MM.1S (cell line): ENCODE measurements around the gene FTL.

ENCODE experiments used
- DNase-seq: peaks from one replicate; pipeline ENCODE4 v3.0.0-alpha.2; 2015
- H2AFZ ChIP-seq: fragments of 300-600 bp; sonication (generic); 2 replicates; pipeline ENCODE4 v1.6.0; 2016; ENCODE audit warnings: antibody characterized with exemption, low read length
- H3F3A ChIP-seq: fragments of 300-600 bp; sonication (generic); 2 replicates; pipeline ENCODE4 v1.6.1; 2016; ENCODE audit warnings: mild to moderate bottlenecking, antibody characterized with exemption, low read length, moderate library complexity, mixed read lengths; ENCODE audit not compliant: insufficient read depth
- H3K27ac ChIP-seq: fragments of 300-600 bp; sonication (generic); 2 replicates; pipeline ENCODE4 v1.5.1; 2016; ENCODE audit warnings: mild to moderate bottlenecking, low read length
- H3K27me3 ChIP-seq: fragments of 300-600 bp; sonication (generic); replicated peaks from 2 replicates; pipeline ENCODE4 v1.6.0; 2016; ENCODE audit warnings: low read length; ENCODE audit not compliant: insufficient read depth
- H3K36me3 ChIP-seq: fragments of 300-600 bp; sonication (generic); replicated peaks from 2 replicates; pipeline ENCODE4 v1.6.1; 2016; ENCODE audit warnings: mild to moderate bottlenecking, low read length, mixed read lengths; ENCODE audit not compliant: insufficient read depth
- H3K4me1 ChIP-seq: fragments of 300-600 bp; sonication (generic); 2 replicates; pipeline ENCODE4 v1.6.1; 2016; ENCODE audit warnings: low read length, mixed read lengths
- H3K4me2 ChIP-seq: fragments of 300-600 bp; sonication (generic); 2 replicates; pipeline ENCODE4 v1.6.0; 2016; ENCODE audit warnings: low read depth, low read length
- H3K4me3 ChIP-seq: fragments of 300-600 bp; sonication (generic); 2 replicates; pipeline ENCODE4 v1.5.1; 2016; ENCODE audit warnings: low read length, mixed read lengths
- H3K79me2 ChIP-seq: fragments of 300-600 bp; sonication (generic); 2 replicates; pipeline ENCODE4 v1.6.1; 2016; ENCODE audit warnings: mixed run types, low read length, mixed read lengths
- H3K9ac ChIP-seq: fragments of 300-600 bp; sonication (generic); 2 replicates; pipeline ENCODE4 v1.6.1; 2016; ENCODE audit warnings: low read length, mixed read lengths
- H3K9me2 ChIP-seq: fragments of 300-600 bp; sonication (generic); replicated peaks from 2 replicates; pipeline ENCODE4 v1.6.1; 2016; ENCODE audit warnings: mild to moderate bottlenecking, low read length, mixed read lengths; ENCODE audit not compliant: insufficient read depth
- H3K9me3 ChIP-seq: fragments of 300-600 bp; sonication (generic); replicated peaks from 2 replicates; pipeline ENCODE4 v1.6.1; 2016; ENCODE audit warnings: mild to moderate bottlenecking, low read length, mixed read lengths; ENCODE audit not compliant: insufficient read depth
- H4K20me1 ChIP-seq: fragments of 300-600 bp; sonication (generic); 2 replicates; pipeline ENCODE4 v1.6.1; 2016; ENCODE audit warnings: mild to moderate bottlenecking, low read length, moderate library complexity, mixed read lengths; ENCODE audit not compliant: insufficient read depth
- EZH2 ChIP-seq: fragments of 300-600 bp; sonication (generic); optimal IDR thresholded peaks from 2 replicates; pipeline ENCODE3; 2017; ENCODE audit warnings: low read depth, mild to moderate bottlenecking, antibody characterized with exemption, low read length, mixed read lengths
- EZH2phosphoT487 ChIP-seq: fragments of 300-600 bp; sonication (generic); IDR thresholded peaks from 2 replicates; pipeline ENCODE4 v1.6.1; 2018; ENCODE audit warnings: antibody characterized with exemption, low read length
- TF ChIP-seq, protein P1 (sequence below): fragments of 300-600 bp; sonication (generic); IDR thresholded peaks from 2 replicates; pipeline ENCODE4 v1.5.1; 2016; ENCODE audit warnings: antibody characterized with exemption, low read length, mixed read lengths

FTL gene

DNA sequence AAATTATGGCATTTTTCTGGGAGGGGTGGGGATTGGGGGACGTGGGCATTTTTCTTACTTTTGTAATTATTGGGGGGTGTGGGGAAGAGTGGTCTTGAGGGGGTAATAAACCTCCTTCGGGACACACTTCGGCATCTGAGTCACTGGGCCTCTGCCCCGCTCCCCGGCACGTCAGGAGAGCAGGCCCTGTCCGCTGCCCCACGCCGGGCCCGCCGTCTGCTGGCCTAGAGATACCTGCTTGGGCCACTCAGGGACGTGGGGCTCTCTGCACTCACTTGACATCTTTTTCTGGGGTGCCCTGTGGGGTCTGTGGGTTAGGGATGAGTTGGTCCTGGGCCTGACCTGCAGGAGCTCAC is 3.5 kb upstream of the FTL start:
- no peak overlapping the region; the same call in 1 of the 2 replicates for H3K27ac ChIP-seq
- H3K27me3 ChIP-seq: no peaks in the 10 kb centered on the region
- no peaks in the 10 kb centered on the region for H3K9me3 ChIP-seq
- no peaks in the 10 kb centered on the region for H4K20me1 ChIP-seq
- no peaks in the 10 kb centered on the region for H3K9me2 ChIP-seq
- H3K36me3 ChIP-seq: no peaks in the 10 kb centered on the region
- no peak overlapping the region for H3K4me2 ChIP-seq
- peaks cover 33% of the 10 kb centered on the region for H3F3A ChIP-seq
- no peak overlapping the region for H2AFZ ChIP-seq
- H3K4me1 ChIP-seq: peaks cover 26% of the 10 kb centered on the region
- no peak overlapping the region for H3K4me3 ChIP-seq
- H3K79me2 ChIP-seq: peaks cover 19% of the 10 kb centered on the region
- no peak overlapping the region for H3K9ac ChIP-seq
- no peak for DNase-seq
- TF ChIP-seq EZH2phosphoT487: no peak
- no peak for TF ChIP-seq EZH2
- TF ChIP-seq, protein P1, sequence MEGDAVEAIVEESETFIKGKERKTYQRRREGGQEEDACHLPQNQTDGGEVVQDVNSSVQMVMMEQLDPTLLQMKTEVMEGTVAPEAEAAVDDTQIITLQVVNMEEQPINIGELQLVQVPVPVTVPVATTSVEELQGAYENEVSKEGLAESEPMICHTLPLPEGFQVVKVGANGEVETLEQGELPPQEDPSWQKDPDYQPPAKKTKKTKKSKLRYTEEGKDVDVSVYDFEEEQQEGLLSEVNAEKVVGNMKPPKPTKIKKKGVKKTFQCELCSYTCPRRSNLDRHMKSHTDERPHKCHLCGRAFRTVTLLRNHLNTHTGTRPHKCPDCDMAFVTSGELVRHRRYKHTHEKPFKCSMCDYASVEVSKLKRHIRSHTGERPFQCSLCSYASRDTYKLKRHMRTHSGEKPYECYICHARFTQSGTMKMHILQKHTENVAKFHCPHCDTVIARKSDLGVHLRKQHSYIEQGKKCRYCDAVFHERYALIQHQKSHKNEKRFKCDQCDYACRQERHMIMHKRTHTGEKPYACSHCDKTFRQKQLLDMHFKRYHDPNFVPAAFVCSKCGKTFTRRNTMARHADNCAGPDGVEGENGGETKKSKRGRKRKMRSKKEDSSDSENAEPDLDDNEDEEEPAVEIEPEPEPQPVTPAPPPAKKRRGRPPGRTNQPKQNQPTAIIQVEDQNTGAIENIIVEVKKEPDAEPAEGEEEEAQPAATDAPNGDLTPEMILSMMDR: no peak

DNA sequence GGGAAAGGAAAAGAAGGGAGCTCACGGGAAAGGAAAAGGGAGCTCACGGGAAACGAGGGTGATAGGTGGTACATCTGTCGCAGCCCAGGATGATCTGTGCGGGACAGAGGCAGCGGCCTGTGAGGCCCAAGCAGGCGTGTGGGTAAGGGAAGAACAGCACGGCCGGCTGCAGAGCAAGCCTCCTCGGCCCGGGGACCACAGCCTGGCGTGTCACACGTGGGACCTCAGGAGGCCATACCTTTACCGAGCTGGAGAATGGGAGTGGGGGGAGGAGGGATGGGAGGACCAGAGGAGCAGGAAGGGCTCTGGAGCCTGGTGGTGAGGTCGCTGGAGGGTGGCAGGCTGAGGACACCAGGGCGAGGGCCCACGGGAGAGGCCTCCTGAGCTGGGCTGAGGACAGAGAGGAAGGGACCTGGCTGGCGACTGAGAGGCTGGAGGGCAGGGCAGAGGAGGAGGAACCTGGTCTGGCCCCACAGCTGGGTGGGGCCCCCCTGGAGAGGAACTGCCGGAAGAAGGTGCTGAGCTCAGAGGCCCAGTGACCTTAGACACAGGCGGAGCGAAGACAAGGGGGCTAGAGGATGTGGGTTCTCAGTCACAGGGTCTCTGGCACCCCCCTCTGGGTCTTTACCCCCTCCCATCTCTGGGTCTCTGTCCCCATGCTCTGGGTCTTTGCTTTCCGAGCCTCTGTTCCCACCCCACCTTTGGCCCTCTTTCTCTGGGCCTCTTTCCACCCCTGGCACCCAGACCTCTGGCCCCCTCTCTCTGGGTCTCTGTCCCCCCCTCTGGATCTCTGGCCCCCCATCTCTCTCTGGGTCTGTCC is 2.9 kb upstream of the FTL start:
- H4K20me1 ChIP-seq: no peaks in the 10 kb centered on the region
- H3K4me2 ChIP-seq: peak overlapping the region; percentile 44; the same call in 1 of the 2 replicates
- H3K4me1 ChIP-seq: peaks cover 30% of the 10 kb centered on the region
- 0 out of 2 replicates have a peak overlapping the region, but pooled peaks have one; percentile 7 for H2AFZ ChIP-seq
- peaks cover 39% of the 10 kb centered on the region for H3F3A ChIP-seq
- H3K79me2 ChIP-seq: peaks cover 21% of the 10 kb centered on the region
- peak overlapping the region; percentile 7; the same call in 1 of the 2 replicates for H3K4me3 ChIP-seq
- peak overlapping the region; percentile 54; the same call in 1 of the 2 replicates for H3K27ac ChIP-seq
- H3K9me2 ChIP-seq: no peaks in the 10 kb centered on the region
- DNase-seq: peak; percentile 59
- no peaks in the 10 kb centered on the region for H3K27me3 ChIP-seq
- H3K9me3 ChIP-seq: no peaks in the 10 kb centered on the region
- TF ChIP-seq EZH2phosphoT487: no peak
- TF ChIP-seq, protein P1: no peak
- no peaks in the 10 kb centered on the region for H3K36me3 ChIP-seq
- peak overlapping the region; percentile 46; the same call in 1 of the 2 replicates for H3K9ac ChIP-seq

DNA sequence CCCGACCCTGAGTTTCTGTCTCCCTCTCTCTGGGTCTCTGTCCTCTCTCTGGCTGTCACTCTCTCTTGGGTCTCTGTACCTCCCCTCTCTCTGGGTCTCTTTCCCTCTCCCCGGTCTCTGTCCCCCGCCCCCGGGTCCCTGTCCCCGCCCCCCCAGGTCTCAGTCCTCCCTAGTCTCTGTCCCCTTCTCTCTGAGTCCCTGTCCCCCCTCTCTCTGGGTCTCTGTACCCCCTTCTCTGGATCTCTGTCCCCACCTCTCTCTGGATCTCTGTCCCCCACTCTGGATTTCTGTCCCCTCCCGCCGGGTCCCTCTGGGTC is 2.3 kb upstream of the FTL start:
- Histone ChIP-seq H3K9ac (peak overlapping the region; percentile 46; the same call in 1 of the 2 replicates), H3K27ac (peak overlapping the region; percentile 66; the same call in 1 of the 2 replicates), H3K9me2 (no peaks in the 10 kb centered on the region), H3K4me2 (peak overlapping the region; percentile 44; the same call in 1 of the 2 replicates), H4K20me1 (no peaks in the 10 kb centered on the region), H3K36me3 (no peaks in the 10 kb centered on the region), H3K79me2 (peaks cover 21% of the 10 kb centered on the region), H3K4me1 (peaks cover 35% of the 10 kb centered on the region), H3K27me3 (no peaks in the 10 kb centered on the region), H3K9me3 (no peaks in the 10 kb centered on the region), H3K4me3 (0 out of 2 replicates have a peak overlapping the region, but pooled peaks have one; percentile 7), H3F3A (peaks cover 45% of the 10 kb centered on the region), H2AFZ (no peak overlapping the region)
- TF ChIP-seq EZH2: no peak
- TF ChIP-seq EZH2phosphoT487: no peak
- TF ChIP-seq, protein P1: no peak
- DNase-seq: no peak
